GM21526 (cell line): ENCODE data around the gene DUSP9.
"Not testable (repeated sequence)": the region's sequence is repeated elsewhere in the genome, so short reads cannot be mapped to it uniquely, and the experiment has no call there.

ENCODE experiments used
- ATAC-seq: cut with Tn5 transposase; IDR thresholded peaks from one replicate; pipeline ENCODE4 v1.9.1; 2021; ENCODE audit warnings: moderate library complexity; ENCODE audit not compliant: unreplicated experiment, low FRiP score

The DUSP9 gene

DNA sequence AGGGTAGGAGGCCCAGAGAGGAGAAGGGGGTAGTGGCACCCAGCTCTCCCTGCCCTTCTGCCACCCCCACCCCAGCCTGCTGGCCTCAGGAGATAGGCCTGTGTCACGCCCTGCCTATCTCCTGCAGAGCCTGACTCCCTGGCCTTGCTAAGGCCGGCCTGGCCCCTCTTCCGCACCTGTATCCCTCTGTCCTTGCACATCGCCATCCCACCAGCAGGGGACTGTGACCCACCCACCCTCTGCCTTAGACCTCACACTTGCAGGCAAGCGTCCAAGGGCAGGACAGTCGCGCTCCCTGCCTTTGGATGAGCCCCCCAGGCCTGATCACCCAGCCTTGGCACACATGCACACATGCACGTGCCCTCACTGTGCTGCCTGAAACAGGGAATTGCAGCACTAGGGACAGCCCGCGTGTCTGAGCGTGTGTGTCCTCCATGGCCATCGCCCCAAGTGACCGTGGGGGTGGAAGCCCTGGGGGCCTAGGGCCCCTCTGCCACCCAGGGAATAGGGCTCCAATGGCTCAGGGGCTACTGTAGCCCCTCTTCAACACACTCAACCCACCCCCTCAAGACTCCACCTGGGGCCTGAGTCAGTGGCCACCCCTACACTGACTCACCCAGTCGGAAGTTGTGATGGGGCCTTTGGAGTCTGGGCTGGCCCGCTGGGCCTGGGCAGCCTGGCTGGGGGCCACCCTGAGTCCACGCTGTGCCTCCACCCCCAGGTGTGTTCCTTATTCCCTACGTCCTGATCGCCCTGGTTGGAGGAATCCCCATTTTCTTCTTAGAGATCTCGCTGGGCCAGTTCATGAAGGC lies 42.9 kb downstream of the DUSP9 start:
- ATAC-seq, result no peak

DNA sequence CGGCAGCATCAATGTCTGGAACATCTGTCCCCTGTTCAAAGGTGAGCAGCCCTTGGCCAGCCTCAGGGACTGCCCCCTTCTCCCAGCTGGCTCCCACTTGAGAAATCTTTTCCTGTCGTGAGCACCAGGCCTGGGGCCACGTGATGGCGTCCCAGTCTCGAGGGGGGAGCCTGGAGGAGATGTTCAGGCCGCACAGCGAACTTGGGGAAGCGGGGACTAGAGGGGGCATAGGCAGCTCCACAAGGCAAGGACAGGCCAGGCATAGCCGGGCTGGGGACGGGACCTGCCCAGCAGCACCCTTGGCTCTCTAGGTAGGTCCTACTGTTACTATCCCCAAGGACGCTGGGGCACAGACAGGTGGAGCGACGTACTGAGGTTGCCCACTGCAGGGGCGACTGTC lies 43.5 kb downstream of the DUSP9 start:
- ATAC-seq, result no peak

GRCh38 chrX:153691032-153691827 lies 44.2 kb downstream of the DUSP9 start:
- not testable (repeated sequence) for ATAC-seq

GRCh38 chrX:153692003-153692402 lies 45.0 kb downstream of the DUSP9 start:
- ATAC-seq, result no peak

GRCh38 chrX:153692611-153693156 lies 45.7 kb downstream of the DUSP9 start:
- no peak for ATAC-seq

GRCh38 chrX:153693216-153694086 lies 46.4 kb downstream of the DUSP9 start:
- ATAC-seq, result no peak

- ATAC-seq, result not testable (repeated sequence)
Measured at GRCh38 chrX:153694256-153694655, 47.3 kb downstream of the DUSP9 start.

DNA sequence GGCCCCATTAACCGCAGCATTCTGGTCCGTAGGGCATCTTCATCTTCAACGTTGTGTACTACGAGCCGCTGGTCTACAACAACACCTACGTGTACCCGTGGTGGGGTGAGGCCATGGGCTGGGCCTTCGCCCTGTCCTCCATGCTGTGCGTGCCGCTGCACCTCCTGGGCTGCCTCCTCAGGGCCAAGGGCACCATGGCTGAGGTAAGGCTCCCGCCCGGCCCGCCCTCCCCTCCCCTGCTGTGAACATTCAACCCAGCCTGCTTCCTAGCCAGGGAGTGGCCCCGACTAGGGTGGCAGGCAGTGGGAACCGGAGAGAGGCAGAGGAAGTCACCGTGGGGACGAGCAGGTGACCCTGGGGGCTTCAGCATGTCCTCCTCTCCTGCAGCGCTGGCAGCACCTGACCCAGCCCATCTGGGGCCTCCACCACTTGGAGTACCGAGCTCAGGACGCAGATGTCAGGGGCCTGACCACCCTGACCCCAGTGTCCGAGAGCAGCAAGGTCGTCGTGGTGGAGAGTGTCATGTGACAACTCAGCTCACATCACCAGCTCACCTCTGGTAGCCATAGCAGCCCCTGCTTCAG lies 47.8 kb downstream of the DUSP9 start:
- no peak for ATAC-seq

DNA sequence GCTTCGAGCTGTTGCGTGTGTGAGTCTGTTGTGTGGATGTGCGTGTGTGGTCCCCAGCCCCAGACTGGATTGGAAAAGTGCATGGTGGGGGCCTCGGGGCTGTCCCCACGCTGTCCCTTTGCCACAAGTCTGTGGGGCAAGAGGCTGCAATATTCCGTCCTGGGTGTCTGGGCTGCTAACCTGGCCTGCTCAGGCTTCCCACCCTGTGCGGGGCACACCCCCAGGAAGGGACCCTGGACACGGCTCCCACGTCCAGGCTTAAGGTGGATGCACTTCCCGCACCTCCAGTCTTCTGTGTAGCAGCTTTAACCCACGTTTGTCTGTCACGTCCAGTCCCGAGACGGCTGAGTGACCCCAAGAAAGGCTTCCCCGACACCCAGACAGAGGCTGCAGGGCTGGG lies 49.1 kb downstream of the DUSP9 start:
- ATAC-seq, result no peak

- ATAC-seq, result not testable (repeated sequence)
Measured at GRCh38 chrX:153696538-153696937, 49.5 kb downstream of the DUSP9 start.

GRCh38 chrX:153696986-153697722 lies 50.2 kb downstream of the DUSP9 start:
- not testable (repeated sequence) for ATAC-seq

GRCh38 chrX:153697924-153698865 lies 51.2 kb downstream of the DUSP9 start:
- no peak for ATAC-seq

DNA sequence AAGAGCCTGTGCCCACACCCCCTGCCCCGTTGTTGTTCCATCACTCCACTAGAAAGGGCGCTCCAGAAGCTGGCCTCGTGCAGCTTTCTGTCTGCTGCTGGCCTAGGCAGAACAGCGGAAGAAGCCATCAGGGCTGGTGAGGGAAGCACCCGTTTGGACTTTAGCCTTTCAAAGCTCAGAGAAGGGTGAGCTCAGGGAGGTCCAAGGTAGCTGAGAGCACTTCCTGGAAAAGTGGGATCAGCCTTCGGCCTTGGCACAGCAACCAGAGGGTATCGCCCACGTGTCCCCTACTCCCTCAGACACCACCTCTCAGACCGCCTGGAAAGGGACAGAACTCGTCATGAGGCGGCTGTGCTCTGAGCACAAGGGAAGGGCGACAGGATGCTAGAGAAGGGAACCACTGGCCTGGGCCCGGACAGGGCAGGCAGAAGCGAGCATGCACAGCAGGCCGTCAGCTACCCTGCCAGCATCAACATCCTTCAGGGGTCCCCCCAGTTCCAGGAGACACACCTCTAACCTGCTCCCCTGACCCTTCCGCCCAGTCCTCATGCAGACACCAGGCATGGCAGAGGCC lies 52.3 kb downstream of the DUSP9 start:
- ATAC-seq, result not testable (repeated sequence)

DNA sequence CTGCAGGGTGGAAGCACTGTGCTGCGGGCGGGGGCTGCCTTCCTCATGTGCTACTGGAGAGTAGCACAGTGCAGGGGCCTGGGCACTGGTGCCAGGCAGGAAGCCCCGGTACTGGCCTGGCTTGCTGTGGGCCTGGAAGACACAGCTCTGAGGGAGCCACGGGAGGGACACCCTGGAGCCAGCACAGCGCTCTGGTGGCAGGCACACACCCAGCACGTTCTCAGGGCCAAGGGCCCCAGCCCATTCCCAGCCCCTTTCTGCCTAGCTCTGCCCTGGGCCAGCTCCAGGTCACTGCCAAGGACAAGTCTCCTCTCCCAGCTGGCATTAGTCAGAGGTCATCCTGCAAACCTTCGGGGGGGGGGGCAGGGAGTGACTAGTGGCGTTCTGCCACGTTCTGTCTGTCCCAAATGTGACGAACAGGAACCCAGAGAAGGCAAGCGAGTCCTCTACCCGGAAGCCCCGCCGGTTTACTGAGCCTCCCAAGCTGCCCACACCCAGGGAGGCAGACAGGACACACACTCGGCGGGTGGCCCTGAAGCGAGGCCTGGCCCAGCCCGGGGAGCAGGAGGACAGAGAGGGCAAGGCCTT lies 52.9 kb downstream of the DUSP9 start:
- ATAC-seq, result not testable (repeated sequence)

GRCh38 chrX:153700376-153700945 lies 53.5 kb downstream of the DUSP9 start:
- ATAC-seq, result no peak
